Endothelial cell of umbilical vein (primary cell): Measurements from ENCODE around the gene RPL18. TPM values are rescaled to one million over a fixed set of nuclear protein-coding genes. Genes with fewer than 3 reads are reported as not detected.

Experiments used
- BruUV-seq: library from RNA; stranded (reverse); fragments of 400-500 nt; replicated peaks from 2 replicates; lab custom pipeline; 2021; lab: Mats Ljungman, UMichigan
- CTCF ChIA-PET: fragments of 300-600, 350-600 bp; sonication (Branson Sonifier 250); formaldehyde crosslinking; loops from one replicate; lab custom pipeline; 2021; ENCODE audit warnings: antibody characterized with exemption, inconsistent platforms; lab: Charles Lee
- POLR2A ChIA-PET: fragments of 300-600, 350-600 bp; sonication (Branson Sonifier 250); formaldehyde crosslinking; loops from one replicate; lab custom pipeline; 2021; ENCODE audit warnings: antibody characterized with exemption, inconsistent platforms; lab: Charles Lee
- DNase-seq: peaks from one replicate; pipeline ENCODE4 v3.0.0-alpha.2; 2011; ENCODE audit warnings: low read depth, low spot score
- FAIRE-seq: peaks from 2 replicates; lab custom pipeline; 2011; peaks lifted over from hg19 to GRCh38; lab: Jason Lieb, UNC
- H2AFZ ChIP-seq: 2 replicates; pipeline ENCODE4 v1.6.0; 2012; ENCODE audit warnings: low read depth, low read length, control low read depth, inconsistent platforms
- H3K27ac ChIP-seq: 2 replicates; pipeline ENCODE4 v1.5.1; 2011; ENCODE audit warnings: low read depth, mild to moderate bottlenecking, control low read depth, low read length, moderate library complexity; ENCODE audit not compliant: insufficient read depth
- H3K27me3 ChIP-seq, 2 experiments: 2 replicates each; pipeline versions ENCODE4 v1.6.0 to v1.6.1; 2011; ENCODE audit warnings: low read length in 2 of 2, mixed read lengths in 1 of 2; ENCODE audit not compliant: control insufficient read depth in 2 of 2, insufficient read depth in 2 of 2
- H3K36me3 ChIP-seq, 2 experiments: 2 replicates in 1 of 2; 3 replicates in 1 of 2; pipeline ENCODE4 v1.5.1; 2011; ENCODE audit warnings: low read length in 2 of 2, mild to moderate bottlenecking in 1 of 2, moderate library complexity in 1 of 2; ENCODE audit not compliant: control insufficient read depth in 2 of 2, insufficient read depth in 2 of 2; ENCODE audit errors: extremely low read depth in 1 of 2
- H3K4me1 ChIP-seq: 3 replicates; pipeline ENCODE4 v1.5.1; 2011; ENCODE audit warnings: mild to moderate bottlenecking, low read length; ENCODE audit not compliant: control insufficient read depth, insufficient read depth; ENCODE audit errors: extremely low read depth
- H3K4me2 ChIP-seq: 2 replicates; pipeline ENCODE4 v1.6.1; 2011; ENCODE audit warnings: low read length, control low read depth, mixed read lengths; ENCODE audit not compliant: insufficient read depth
- H3K4me3 ChIP-seq, 3 experiments: fragments of 200-600 bp in 1 of 3; sonication (generic), shearing (Covaris generic) in 1 of 3; replicated peaks in 1 of 3; 2 replicates each; pipeline ENCODE4 v1.5.1; 2011 to 2016; ENCODE audit warnings: control low read depth in 3 of 3, low read length in 3 of 3, mild to moderate bottlenecking in 2 of 3, inconsistent platforms in 1 of 3, low read depth in 1 of 3, moderate library complexity in 1 of 3; ENCODE audit not compliant: insufficient read depth in 1 of 3
- H3K79me2 ChIP-seq: 2 replicates; pipeline ENCODE4 v1.6.0; 2012; ENCODE audit warnings: low read length, inconsistent platforms; ENCODE audit not compliant: control insufficient read depth, insufficient read depth
- H3K9ac ChIP-seq: replicated peaks from 2 replicates; pipeline ENCODE3; 2011; ENCODE audit warnings: low read length, control low read depth; ENCODE audit not compliant: insufficient read depth; ENCODE audit errors: extremely low read depth
- H3K9me1 ChIP-seq: replicated peaks from 3 replicates; pipeline ENCODE4 v1.6.0; 2011; ENCODE audit warnings: mild to moderate bottlenecking, low read length; ENCODE audit not compliant: control insufficient read depth, insufficient read depth; ENCODE audit errors: extremely low read depth
- H3K9me3 ChIP-seq: replicated peaks from 2 replicates; pipeline ENCODE4 v1.5.1; 2012; ENCODE audit warnings: low read length, inconsistent platforms; ENCODE audit not compliant: control insufficient read depth, insufficient read depth
- H4K20me1 ChIP-seq: replicated peaks from 2 replicates; pipeline ENCODE3; 2011; ENCODE audit warnings: mild to moderate bottlenecking, low read length; ENCODE audit not compliant: control insufficient read depth, insufficient read depth; ENCODE audit errors: extremely low read depth
- EZH2 ChIP-seq: IDR thresholded peaks from 2 replicates; pipeline ENCODE4 v1.6.1; 2012; ENCODE audit warnings: borderline replicate concordance, low read depth, mild to moderate bottlenecking, moderate library complexity, low read length, inconsistent platforms; ENCODE audit not compliant: severe bottlenecking
- FOS ChIP-seq: IDR thresholded peaks from 2 replicates; pipeline ENCODE4 v1.6.1; 2011; ENCODE audit warnings: mild to moderate bottlenecking, low read length, moderate library complexity, borderline replicate concordance; ENCODE audit not compliant: insufficient read depth
- GATA2 ChIP-seq: IDR thresholded peaks from 2 replicates; pipeline ENCODE4 v1.7.0; 2011; ENCODE audit warnings: low read depth, mild to moderate bottlenecking, moderate library complexity, mixed read lengths, low read length; ENCODE audit not compliant: insufficient read length, insufficient read depth
- JUN ChIP-seq: IDR thresholded peaks from 2 replicates; pipeline ENCODE4 v1.6.1; 2011; ENCODE audit warnings: borderline replicate concordance, low read depth; ENCODE audit not compliant: insufficient read length, insufficient read depth
- MYC ChIP-seq: IDR thresholded peaks from one replicate; pipeline ENCODE4 v1.6.1; 2011; ENCODE audit warnings: mild to moderate bottlenecking, low read depth, low read length
- POLR2A ChIP-seq: IDR thresholded peaks from 2 replicates; pipeline ENCODE4 v1.6.1; 2012; ENCODE audit warnings: low read depth, mild to moderate bottlenecking, control low read depth, low read length
- POLR2AphosphoS5 ChIP-seq: IDR thresholded peaks from 2 replicates; pipeline ENCODE4 v1.6.1; 2012; ENCODE audit warnings: low read depth, mild to moderate bottlenecking, control low read depth, low read length, moderate library complexity; ENCODE audit not compliant: insufficient read depth
- dilution Hi-C: fragments of 300-500 bp; cut with MboI; formaldehyde crosslinking; loops from one replicate; pipeline ENCODE4 v1.15.0; 2019; ENCODE audit warnings: low sequenced_read_pairs; ENCODE audit not compliant: extremely low pct_ligation_motif_present
- intact Hi-C: fragments of 100-400 bp; cut with micrococcal nuclease; formaldehyde crosslinking; loops from one replicate; pipeline ENCODE4 v1.10.0; 2022
- polyA plus RNA-seq, 4 experiments: library from polyadenylated mRNA; depleted of rRNA in 3 of 4; stranded (reverse) in 3 of 4; unstranded in 1 of 4; fragments of >200 nt; gene quantifications; 2 replicates each; pipeline versions ENCODE4 v1.2.1 to v1.2.3, GENCODE V29; 2011 to 2012; ENCODE audit warnings: missing spikeins in 1 of 4
- total RNA-seq: library from RNA; stranded (reverse); gene quantifications from 2 replicates; pipeline ENCODE4 v1.2.3, GENCODE V29; 2021
- TF ChIP-seq, protein P1 (sequence below): IDR thresholded peaks from 2 replicates; pipeline ENCODE4 v1.6.1; 2011; ENCODE audit not compliant: insufficient read depth, insufficient read length
- TF ChIP-seq, protein P2 (sequence below), 2 donors: IDR thresholded peaks; 1 replicate in 1 of 2; 2 replicates in 1 of 2; pipeline ENCODE4 v1.5.1; 2011; ENCODE audit warnings: low read length in 2 of 2, mild to moderate bottlenecking in 2 of 2, moderate library complexity in 2 of 2, control low read depth in 1 of 2, inconsistent platforms in 1 of 2, low read depth in 1 of 2; ENCODE audit not compliant: insufficient read depth in 1 of 2; ENCODE audit errors: extremely low read depth in 1 of 2

RPL18 gene
- total and polyA plus RNA-seq, 2 donors (not counting 3 experiments of a cell fraction or from before 2014, with no cell fraction given): 1,407 to 2,154 TPM

DNA sequence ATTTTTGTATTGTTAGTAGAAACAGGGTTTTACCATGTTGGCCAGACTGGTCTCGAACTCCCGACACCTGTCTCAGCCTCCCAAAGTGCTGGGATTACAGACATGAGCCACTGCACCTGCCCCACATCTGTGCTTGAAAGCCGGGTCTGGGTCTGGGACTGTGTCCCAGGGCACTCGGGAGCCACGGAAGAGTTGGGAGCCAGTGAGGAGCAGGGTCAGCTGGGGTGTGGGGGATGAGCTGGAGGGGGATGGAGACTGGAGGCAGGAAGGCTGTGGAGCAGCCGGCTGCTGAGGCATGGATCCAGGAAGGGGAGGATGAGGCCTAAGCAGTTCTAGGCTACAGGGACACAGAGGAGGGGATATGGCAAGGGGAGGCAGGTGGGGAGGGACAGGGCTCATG, 23.1 kb downstream of the RPL18 start:
- FAIRE-seq (no peak), DNase-seq (no peak)
- no peaks in the 10 kb centered on the region for H3K79me2 ChIP-seq
- no peak overlapping the region for H3K4me2 ChIP-seq
- dilution Hi-C loops (no loop called here), intact Hi-C loops (no loop called here)
- no peak overlapping the region for H2AFZ ChIP-seq
- BruUV-seq: no TSS peak
- H3K9ac ChIP-seq: no peak overlapping the region
- no peaks in the 10 kb centered on the region for H3K9me3 ChIP-seq
- H3K9me1 ChIP-seq: no peaks in the 10 kb centered on the region
- no peaks in the 10 kb centered on the region for H3K36me3 ChIP-seq
- POLR2A ChIA-PET: interaction anchor here (0.6 kb wide), 1 partner anchor 25 kb away, joined by 4 read pairs; no protein-coding TSS in a partner anchor
- CTCF ChIA-PET: interaction anchor here (1.3 kb wide), 1 partner anchor 11 kb away, joined by 4 read pairs; no protein-coding TSS in a partner anchor
- no peak for TF ChIP-seq POLR2AphosphoS5
- TF ChIP-seq POLR2A: no peak
- no peak for TF ChIP-seq EZH2
- TF ChIP-seq, protein P1, sequence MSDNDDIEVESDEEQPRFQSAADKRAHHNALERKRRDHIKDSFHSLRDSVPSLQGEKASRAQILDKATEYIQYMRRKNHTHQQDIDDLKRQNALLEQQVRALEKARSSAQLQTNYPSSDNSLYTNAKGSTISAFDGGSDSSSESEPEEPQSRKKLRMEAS: no peak
- TF ChIP-seq GATA2: no peak
- TF ChIP-seq, protein P2, sequence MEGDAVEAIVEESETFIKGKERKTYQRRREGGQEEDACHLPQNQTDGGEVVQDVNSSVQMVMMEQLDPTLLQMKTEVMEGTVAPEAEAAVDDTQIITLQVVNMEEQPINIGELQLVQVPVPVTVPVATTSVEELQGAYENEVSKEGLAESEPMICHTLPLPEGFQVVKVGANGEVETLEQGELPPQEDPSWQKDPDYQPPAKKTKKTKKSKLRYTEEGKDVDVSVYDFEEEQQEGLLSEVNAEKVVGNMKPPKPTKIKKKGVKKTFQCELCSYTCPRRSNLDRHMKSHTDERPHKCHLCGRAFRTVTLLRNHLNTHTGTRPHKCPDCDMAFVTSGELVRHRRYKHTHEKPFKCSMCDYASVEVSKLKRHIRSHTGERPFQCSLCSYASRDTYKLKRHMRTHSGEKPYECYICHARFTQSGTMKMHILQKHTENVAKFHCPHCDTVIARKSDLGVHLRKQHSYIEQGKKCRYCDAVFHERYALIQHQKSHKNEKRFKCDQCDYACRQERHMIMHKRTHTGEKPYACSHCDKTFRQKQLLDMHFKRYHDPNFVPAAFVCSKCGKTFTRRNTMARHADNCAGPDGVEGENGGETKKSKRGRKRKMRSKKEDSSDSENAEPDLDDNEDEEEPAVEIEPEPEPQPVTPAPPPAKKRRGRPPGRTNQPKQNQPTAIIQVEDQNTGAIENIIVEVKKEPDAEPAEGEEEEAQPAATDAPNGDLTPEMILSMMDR (IDR thresholded peaks at IDR 0.05; ENCODE audit: extremely low read depth in 1 of 2, insufficient read depth in 1 of 2, low read depth in 1 of 2, low read length in 2 of 2): no peak
- TF ChIP-seq JUN: no peak
- no peak for TF ChIP-seq FOS
- no peak for TF ChIP-seq MYC
- no peaks in the 10 kb centered on the region for H3K4me1 ChIP-seq
- H3K27ac ChIP-seq: no peak overlapping the region
- no peaks in the 10 kb centered on the region for H3K27me3 ChIP-seq
- no peaks in the 10 kb centered on the region for H4K20me1 ChIP-seq
- H3K4me3 ChIP-seq: no peak overlapping the region
